HG03378 (cell line): ENCODE results near the gene PKNOX2.

Source experiments
- ATAC-seq: cut with Tn5 transposase; IDR thresholded peaks from one replicate; pipeline ENCODE4 v1.9.1; 2021; ENCODE audit warnings: mild to moderate bottlenecking, moderate library complexity; ENCODE audit not compliant: unreplicated experiment

Gene PKNOX2

GRCh38 chr11:125348674-125349309 lies 184.2 kb downstream of the PKNOX2 start:
- no peak for ATAC-seq

DNA sequence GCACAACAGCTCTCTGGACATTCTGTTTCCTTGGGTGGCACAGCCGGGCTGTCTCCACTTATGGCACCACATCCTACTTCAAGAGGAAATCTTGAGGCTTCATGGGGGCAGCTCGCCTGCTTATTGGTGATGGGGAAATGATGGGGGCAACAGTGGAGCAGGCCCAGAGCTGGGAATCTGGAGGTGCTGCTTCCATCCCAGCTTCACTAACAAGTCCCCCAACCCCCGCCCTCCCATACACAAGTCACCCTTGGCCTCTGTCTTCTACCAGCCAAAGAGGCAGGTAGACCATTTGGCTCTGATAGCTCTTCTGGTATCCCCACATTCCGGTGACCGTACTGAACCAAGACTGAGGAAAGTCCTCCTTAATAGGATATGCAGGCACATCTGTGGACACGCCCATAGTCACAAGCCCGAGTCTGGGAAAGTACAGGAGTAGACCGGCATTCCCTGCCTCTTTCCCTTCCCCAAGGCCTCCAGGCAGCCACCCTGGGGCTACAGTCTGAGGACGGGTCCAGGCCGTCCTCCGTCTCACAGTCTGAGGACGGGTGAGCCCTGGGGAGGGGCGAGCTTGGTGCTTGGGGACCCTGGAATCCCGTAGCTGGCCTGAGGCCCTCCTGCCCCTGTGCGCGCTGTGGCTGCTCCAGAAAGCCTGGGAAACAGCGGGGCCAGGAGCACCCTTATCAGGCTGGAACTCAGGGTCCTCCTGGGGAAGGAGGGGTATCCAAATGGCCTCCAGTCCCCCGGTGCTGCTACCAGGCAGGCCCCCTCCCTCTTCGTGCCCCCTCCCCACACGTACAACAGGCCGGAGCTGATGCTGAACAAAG lies 185.9 kb downstream of the PKNOX2 start:
- no peak for ATAC-seq

DNA sequence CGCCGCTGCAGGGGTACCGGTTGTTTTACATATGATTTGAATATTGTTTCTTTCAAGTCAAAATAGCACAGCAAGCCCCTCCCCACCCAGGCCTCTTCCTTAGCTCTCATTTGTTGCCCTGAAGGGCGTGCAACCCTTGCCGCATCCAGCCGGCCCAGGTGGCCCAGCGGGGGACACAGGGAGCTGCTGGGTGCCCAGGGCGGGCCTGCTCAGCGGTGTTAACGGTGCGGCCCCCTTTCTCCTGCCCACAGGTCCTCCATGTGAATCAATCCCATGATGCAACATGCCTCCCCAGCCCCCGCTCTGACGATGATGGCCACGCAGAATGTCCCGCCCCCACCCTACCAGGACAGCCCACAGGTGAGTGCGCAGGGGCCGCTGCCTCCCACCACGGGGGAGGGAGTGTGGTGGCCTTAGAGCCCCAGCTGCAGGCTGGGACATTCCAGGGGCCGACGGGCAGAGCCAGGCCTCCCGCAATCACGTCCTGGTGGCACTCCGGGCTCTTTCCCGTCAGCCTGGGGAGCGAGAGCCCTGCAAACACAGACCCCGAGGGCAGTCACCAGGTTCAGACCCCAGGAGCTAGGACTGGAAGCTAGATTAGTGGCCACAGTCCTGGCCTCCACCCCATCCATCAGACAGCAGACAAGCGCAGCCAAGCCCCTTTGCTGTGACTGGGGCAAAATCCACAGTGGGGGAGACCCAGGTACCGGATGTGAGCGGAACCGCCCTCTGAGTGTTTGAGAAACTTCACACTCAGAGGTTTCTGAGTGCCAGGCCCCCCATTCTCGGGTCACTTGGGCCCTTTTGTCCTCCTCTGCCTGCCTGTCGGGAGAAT lies 186.7 kb downstream of the PKNOX2 start:
- no peak for ATAC-seq

- no peak for ATAC-seq
Measured at GRCh38 chr11:125351868-125352250, 187.3 kb downstream of the PKNOX2 start.

GRCh38 chr11:125356797-125357196 lies 192.2 kb downstream of the PKNOX2 start:
- no peak for ATAC-seq

DNA sequence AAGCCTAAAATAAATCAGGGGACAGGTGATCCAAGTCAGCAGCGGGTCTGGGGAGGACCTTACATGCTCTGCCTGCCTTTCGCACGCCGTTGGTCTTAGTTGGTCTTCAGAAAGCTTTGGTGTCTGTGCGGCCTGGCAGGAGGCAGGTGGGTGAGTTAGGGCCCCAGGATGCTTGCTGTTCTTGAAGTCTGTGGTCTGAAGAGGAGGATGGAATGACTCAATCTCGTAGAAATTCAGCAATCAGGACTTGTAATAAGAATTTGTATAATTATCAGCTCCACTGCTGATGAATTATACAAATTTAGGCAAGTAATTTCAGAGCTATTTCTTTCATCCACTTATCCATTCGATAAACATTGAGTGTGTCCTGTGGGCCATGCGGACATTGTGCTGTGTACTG lies 193.0 kb downstream of the PKNOX2 start:
- no peak for ATAC-seq

DNA sequence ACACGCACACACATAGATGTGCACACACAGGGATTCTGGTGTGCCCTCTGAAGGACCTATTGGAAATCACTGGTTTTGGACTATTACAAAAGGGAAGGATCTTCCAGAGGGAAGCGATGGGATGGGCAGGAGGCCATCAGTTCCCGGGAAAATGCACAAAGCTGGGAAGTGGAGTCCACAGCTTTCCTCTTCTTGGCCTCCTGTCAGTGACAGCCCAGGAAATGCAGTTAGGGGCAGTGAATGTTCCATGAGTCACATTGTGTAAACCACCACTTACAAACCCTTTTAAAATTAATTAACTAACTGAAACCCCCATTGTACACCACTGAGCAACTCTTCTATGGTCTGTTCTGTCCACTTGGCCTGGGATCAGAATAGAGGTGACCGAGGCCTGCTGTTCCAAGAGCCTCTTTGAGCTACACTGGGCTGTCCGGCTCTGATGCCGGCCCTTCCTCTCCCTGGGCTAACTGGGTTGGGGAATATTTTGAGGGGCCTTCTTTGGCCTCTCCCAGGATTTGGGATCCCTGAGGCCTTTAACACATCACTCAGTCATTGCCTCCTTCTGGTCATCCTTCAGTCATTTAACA lies 193.8 kb downstream of the PKNOX2 start:
- ATAC-seq = no peak

- ATAC-seq = no peak
Measured at GRCh38 chr11:125359130-125359529, 194.6 kb downstream of the PKNOX2 start.

DNA sequence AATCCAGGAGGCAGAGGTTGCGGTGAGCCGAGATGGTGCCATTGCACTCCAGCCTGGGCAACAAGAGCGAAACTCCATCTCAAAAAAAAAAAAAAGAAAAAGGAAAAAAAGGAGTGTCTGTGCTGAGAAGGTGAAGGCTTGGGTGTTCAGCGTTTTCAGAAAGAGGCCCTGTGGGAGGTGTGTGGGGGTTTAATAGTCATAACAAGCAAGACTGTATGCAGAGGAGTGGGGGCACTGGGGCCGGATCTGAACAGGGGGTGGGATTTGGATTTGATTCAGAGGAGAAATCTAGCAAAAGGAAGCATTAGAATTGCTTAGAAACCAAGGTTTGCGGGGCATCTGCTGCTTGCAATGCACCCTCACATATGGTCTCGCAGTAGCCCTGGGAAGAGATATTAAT lies 195.5 kb downstream of the PKNOX2 start:
- no peak for ATAC-seq

DNA sequence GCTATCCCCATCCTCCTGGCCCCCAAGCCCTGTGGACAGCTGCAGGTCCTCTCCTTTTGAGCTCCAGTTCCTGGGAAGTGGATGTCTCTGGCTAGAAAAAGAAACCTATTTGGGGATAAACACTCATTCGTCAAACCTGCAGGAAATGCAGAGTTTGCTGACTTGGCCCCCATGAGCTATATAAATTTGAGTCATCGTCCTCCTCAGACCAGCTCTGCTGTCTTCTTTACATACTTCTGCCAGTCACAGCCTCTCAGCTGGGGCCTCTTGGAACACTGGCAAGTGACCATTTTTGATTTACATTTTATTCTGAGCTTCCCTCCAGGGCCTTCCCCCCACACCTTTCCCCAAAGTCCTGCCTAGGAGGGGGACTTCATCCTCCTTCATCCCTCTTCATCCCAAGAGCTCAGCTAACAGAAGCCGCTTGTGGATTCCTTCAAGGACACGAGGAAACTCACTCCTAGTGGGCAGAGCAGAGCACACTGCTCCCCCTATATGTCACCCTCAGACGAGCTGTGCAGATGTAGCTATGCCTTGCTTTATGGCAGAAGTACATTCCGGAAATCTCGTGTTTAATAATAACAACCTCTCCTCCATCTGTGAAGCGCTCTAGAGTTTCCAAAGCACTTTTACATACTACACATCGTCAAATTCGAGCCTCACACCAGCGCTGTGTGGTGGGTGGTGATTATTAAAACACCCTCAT lies 199.7 kb downstream of the PKNOX2 start:
- ATAC-seq = no peak

DNA sequence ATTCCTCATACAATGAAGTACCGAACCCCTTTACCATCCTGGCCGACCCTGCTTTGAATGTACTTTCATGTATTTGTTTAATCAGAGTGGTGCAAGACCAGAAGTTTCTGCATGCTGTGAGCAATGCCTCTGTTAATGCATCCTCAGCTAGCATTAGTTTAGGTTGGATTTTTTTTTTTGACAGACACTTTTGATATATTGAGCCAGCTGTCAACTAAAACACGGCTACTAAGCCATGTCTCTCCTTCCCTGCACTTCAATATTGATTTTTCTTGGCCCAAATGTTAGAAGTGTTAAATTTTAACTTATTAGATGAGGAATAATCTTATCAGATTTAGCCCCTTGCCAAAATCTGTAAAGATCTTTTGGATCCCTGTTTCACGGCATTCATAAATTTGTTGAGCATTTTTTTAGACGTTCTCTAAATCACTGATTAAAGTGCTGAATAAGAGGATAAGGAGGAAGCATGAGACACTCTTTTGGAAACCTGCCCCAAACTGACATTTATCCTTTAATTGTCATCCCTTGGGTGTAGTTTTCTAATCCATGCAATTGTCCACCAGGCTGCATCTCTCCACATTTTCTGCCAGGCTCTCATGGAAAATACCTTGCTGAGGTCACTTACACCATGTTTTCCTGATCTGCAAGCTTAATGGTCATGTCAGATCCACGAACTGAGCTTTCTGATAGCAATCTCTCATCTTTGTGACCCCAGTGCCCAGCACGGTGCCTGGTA lies 200.8 kb downstream of the PKNOX2 start:
- ATAC-seq = no peak

GRCh38 chr11:125367710-125368109 lies 203.2 kb downstream of the PKNOX2 start:
- ATAC-seq = no peak

- ATAC-seq = no peak
Measured at GRCh38 chr11:125368757-125369156, 204.2 kb downstream of the PKNOX2 start.

- ATAC-seq = no peak
Measured at GRCh38 chr11:125369808-125370207, 205.3 kb downstream of the PKNOX2 start.

DNA sequence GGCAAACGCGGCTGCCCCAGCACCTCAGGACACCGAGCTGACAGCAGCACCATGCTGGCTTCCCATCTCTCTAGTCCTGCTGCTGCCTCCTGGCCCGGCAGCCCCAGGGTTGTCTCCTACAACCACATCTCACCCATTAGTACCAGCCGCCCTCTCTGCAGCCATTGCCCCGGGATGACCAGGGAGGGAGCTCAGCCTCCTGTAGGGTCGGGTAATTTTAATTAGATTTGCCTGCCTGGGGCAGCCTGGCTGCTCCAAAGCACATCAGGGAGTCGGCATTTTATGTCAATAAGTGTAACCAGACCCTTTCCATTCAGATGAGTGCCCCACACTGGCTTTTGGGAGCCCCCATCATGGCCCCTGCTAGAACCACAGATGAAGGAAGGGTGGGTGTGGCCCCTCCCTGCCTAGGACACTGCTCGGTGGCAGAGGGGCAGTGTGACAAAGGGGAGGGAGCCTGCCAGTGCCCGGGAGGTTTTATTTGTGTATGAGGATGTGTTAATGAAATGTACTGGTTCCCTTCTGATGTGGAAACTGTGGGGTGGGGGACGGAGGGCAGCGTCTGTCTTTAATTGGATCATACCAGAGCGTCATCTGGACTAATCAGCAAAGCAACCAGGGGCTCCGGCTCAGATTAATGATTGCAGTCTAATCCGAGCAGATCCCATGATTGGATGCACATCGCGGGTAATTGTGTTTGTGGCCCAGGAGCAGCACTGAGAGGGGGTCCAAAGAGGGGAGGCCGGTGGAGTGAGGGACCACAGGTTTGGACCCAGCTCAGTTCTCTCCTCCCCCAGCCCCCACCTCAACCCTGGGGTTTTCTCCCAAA lies 206.2 kb downstream of the PKNOX2 start:
- ATAC-seq = no peak

GRCh38 chr11:125371431-125371935 lies 206.9 kb downstream of the PKNOX2 start:
- no peak for ATAC-seq

GRCh38 chr11:125372088-125372487 lies 207.5 kb downstream of the PKNOX2 start:
- no peak for ATAC-seq

- no peak for ATAC-seq
Measured at GRCh38 chr11:125372911-125373310, 208.4 kb downstream of the PKNOX2 start.
